HG02943 (cell line): ENCODE results near the gene LRRC27.
A peak's percentile ranks its signal among the peaks of the same experiment; 100 is the strongest.

Source experiments
- ATAC-seq: cut with Tn5 transposase; IDR thresholded peaks from one replicate; pipeline ENCODE4 v1.9.1; 2021; ENCODE audit warnings: mild to moderate bottlenecking, low read depth, moderate library complexity; ENCODE audit not compliant: unreplicated experiment

LRRC27 gene

DNA sequence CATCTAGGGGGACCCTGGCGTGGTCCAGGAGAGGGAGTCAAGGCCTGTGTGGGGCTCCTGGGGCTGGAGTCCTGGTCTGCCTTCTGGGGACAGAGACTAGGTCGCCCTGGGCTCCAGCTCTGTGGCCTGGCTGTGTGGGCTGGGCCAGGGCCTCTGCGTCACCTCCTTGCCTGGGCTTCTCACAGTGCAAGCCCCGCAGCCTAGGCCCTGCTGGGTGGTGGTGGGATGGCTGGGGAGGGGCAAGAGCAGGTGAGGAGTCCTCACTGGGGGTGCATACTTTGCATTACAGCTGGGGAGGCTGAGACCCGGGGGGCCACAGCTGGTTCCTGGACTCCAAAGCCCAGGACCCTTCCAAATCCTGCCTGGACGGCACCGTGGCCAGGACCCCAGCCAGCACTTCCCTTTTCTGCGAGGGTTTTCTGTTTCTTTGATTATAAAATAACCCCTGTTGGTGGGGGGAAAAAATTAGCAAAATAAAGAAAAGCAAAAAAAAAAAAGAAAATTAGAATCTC is 88.5 kb downstream of the LRRC27 start:
- ATAC-seq: no peak

DNA sequence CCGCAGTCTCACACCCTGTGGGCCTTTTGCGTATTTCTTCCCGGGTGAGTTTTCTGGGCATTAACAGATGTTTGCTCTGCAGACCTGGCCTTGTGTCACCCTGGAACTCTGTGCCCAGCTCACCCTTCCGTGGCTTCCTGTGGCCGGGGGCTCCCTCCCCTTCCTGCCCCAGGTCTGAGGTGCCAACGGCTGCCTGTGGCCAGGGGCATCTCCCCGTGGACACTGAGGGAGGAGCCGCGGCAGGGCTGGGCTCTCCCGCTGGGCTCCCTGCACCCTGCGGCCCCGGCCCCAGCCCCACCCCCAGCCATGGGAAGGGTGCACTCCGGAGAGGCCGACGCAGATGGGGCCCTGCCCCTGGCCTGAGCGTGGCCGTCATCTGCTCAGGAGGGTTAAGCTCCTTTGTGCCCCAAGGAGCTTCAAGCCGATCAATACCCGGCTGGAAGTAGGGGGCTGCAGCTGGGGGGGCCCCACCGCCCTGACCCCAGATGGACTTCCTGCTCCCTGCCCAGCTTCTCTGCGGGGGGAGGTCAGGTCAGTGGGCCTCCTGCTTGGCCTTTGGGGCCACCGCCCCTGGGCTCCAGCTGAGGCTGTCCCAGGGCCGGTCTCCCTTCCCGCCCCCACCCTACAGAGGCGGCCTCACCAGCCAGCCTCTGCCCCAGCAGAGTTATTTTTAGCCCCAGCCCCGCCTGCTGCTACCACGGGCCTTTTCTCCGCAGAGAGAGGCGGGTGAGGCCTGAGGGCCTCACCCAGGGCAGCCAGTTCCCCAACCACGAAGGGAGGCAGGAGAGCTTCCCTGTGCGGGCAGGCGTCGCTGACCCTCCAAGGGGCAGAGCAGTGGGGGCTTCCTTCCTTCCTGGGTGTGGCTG is 89.2 kb downstream of the LRRC27 start:
- ATAC-seq: peak; percentile 50

DNA sequence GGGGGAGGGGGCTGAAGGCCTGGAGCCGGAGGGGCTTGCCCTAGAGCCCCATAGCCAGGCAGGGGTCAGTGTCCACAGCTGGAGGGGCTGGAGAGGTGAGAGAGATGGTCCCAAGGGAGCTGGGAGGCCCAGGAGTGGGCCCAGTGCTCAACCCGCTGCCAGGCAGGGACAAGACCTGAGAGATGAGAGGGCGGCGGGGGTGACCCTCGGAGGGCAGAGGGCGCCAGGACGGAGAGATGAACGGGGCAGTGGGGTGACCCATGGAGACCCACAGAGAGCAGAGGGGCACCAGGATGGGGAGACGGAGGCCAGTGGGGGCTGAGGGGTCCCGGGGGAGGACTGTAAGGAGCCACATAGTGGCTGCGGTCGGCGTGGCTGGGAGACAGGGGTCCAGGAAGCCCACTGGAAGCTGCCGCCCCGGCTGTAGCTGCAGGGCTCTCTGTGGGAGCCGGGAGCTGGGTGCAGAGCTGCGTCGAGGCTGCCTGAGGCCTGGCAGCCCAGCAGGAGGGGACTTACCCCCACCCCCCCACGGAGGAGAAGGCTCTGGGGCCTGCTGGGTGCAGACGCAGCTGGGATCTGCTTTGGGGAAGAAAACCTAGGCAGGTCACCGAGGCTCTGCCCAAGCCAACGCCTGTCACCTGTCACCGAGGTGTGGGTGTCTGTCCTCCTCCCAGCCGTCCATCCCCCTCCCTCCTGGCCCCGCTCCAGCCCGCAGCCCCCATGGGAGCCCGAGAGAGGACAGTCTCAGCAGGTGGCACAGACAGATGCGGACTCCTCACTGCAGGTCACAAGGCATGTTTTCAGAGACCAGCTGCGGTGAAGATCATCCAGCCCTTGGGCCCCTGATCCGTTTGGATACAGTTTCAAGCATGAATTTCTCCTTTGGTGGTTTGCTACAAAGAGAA is 90.1 kb downstream of the LRRC27 start:
- peak; percentile 44 for ATAC-seq

DNA sequence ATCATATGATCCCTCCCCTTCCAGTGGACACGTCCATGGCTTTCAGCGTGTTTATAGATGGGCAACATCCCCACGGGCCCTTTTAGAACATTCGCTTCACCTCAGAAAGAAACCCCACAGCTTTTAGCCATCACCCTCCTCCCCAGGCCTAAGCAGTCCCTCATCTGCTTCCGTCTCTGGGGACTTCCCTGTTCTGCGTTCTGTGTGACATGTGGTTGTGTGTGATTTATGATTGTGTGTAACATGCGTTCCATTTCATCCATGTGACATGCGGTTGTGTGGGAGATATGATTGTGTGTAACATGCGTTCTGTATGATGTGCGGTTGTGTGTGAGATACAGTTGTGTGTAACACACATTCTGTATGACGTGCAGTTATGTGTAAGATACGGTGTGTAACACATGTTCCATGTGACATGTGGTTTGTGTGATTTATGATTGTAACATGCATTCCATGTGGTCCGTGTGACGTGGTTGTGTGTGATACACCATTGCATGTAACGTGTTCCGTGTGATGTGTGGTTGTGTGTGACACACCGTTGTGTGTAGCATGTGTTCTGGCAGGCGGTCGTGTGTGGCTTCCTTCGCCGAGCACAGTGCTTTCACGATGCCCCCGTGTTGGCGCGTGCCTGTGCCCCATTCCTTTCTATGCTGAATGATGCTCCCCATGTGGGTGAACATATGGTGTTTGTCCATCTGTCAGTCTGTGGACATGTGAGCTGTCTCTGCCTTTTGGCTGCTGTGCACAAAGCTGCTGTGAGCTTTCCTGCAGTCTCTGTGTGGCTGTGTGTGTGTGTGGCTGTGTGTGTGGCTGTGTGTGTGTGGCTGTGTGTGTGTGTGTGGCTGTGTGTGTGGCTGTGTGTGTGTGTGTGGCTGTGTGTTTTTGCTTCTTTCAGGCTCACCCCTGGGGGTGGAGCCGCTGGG is 91.2 kb downstream of the LRRC27 start:
- peak; percentile 27 for ATAC-seq

DNA sequence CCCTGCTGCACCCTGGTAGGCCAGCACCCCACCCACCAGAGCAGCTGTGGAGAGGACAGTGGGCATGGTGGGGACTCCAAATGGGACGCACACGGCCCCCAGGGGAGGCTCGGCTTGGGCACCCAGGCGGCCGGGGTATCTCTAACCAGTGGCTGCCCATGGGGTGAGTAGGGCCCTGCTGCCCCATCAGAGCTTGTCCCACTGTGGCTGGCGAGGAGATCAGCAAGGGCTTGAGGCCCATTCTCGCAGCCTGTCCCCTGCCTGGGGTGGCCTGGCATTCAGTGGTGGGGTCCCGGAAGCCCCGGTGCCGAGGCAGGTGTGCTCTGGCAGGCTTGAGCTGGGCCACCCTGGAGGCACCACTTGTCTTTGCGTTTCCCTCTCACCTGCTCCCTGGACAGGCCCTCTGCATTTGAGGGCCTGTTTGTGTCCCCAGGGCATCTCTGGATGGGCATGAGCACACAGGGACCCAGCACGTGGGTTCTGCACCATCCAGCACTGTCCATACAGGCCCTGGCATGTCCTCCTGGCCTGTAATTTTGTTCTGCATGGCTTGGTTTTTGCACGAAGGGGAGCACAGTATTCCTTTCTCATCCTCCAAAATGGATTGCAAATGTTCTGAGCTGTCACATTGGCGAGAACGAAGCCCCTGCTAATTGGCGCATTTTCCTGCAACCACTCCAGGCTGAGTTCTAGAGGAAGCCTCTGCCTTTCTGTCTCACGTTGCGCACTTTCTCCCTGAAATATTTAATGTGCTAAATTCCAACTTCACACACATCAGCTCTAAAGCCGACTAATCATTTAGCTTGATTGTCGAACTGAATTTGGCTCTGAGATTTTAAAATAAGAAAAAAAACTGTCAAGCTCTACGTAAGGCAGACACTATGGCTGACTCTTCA is 92.2 kb downstream of the LRRC27 start:
- ATAC-seq: no peak

DNA sequence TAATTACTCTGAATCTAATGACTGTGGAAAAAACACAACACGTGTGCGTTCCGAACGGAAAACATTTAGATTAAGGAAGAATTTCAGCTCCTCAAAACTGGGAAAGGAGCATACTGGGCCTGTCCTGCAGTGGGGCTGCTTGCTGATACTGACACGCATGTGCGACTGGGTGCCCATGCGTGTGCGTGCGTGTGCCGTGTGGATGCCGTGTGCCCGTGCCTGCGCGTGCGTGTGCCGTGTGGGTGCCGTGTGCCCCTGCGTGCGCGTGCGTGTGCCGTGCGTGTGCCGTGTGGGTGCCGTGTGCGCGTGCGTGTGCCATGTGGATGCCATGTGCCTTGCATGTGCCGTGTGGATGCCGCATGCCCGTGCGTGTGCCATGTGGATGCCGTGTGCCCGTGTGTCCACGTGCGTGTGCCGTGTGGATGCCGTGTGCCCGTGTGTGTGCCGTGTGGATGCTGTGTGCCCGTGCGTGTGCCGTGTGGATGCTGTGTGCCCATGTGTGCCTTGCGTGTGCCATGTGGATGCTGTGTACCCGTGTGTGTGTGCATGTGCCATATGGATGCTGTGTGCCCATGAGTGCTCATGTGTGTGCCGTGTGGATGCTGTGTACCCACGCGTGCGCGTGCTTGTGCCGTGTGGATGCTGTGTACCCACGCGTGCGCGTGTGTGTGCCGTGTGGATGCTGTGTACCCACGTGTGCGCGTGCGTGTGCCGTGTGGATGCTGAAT is 93.2 kb downstream of the LRRC27 start:
- no peak for ATAC-seq

DNA sequence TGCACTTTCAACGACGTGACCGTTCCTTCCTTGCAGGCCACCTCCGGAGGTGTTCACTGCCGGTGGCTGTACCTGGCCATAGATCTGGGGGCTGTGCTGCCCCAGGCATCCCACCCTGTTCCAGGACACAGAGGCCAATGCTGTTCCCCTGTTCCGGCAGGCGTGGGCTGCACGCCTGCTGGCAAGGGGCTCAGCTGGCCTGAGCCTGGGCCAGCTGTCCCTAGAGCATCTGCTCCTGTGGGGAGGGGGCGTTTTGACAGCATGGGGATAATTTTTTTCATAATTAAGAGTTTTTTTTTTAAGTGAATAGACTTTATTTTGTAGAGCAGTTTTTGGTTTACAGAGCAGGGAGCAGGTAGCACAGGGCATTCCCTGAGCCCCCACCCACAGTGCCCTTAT is 93.8 kb downstream of the LRRC27 start:
- ATAC-seq: no peak

DNA sequence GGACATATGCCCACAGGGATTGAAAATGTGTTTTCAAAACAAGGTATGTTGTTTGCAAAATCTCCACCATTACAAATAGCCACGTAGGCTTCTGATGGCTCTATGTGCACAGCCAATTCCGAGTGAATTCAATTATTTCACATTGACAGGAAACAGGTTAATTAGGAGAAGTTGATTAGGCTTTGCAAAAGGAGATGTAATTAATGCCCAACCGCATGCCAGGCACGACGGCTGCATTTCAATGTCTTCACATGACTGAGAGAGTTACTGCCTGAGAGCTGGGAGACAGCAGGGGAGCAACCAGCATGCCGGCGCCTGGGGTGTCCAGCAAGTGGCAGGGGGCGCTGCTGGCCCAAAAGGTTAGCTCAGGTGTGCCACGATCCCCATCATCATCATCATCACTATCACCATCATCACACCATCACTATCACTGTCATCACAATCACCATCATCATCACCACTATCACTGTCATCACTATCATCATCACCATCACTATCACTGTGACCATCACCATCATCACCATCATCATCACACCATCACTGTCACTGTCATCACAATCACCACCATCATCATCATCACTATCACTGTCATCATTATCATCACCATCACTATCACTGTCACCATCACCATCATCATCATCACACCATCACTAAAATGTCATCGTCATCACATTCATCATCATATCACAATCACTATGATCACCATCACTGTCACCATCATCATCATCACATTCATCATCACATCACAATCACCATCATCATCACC is 95.2 kb downstream of the LRRC27 start:
- no peak for ATAC-seq

DNA sequence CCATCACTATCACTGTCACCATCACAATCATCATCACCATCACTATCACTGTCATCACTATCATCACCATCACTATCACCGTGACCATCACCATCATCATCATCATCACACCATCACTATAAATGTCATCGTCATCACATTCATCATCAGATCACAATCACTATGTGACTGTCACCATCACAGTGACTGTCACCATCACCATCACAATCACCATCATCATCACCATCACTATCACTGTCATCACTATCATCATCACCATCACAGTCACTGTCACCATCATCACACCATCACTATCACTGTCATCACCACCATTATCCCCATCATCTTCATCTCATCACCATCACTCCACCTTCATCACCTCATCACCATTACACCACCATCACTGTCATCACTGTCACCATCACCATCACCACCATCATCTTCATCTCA is 96.0 kb downstream of the LRRC27 start:
- no peak for ATAC-seq

DNA sequence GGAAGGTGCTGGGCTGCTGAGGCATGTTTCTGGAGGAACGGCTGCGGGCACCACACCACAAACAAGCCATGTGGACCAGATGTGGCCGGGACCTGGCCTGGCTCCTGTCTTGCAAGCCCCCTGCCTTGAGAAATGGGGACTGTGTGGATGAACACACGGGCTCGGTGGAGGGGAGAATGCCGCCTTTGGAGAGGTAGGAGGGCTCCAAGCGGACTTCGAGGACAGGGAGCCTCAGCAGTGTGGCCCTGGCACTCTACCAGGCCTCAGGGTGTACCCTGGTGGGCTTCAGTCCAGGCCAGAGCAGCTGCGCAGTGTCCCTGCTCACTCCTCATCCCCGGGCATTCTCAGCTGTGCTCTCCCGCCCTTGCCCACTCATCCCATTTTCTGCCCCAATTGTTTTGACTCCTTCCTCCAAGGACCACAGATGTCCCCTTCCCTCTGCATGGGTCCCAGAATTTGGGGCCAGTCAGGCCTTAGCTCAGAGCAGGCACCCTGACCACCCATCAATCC is 96.5 kb downstream of the LRRC27 start:
- no peak for ATAC-seq
